HG02885 (cell line): Measurements from ENCODE around the gene COPZ2.
A peak's percentile ranks its signal among the peaks of the same experiment; 100 is the strongest.
"Not testable (repeated sequence)": the region's sequence is repeated elsewhere in the genome, so short reads cannot be mapped to it uniquely, and the experiment has no call there.

Experiments
- ATAC-seq: cut with Tn5 transposase; IDR thresholded peaks from one replicate; pipeline ENCODE4 v1.9.1; 2021; ENCODE audit warnings: mild to moderate bottlenecking; ENCODE audit not compliant: unreplicated experiment, poor library complexity

The COPZ2 gene

GRCh38 chr17:48012151-48012520 lies 25.5 kb downstream of the COPZ2 start:
- ATAC-seq: peak; percentile 50

- peak; percentile 46 for ATAC-seq
Observed at GRCh38 chr17:48011405-48012150, 26.0 kb downstream of the COPZ2 start.

GRCh38 chr17:48010193-48010592 lies 27.4 kb downstream of the COPZ2 start:
- no peak for ATAC-seq

DNA sequence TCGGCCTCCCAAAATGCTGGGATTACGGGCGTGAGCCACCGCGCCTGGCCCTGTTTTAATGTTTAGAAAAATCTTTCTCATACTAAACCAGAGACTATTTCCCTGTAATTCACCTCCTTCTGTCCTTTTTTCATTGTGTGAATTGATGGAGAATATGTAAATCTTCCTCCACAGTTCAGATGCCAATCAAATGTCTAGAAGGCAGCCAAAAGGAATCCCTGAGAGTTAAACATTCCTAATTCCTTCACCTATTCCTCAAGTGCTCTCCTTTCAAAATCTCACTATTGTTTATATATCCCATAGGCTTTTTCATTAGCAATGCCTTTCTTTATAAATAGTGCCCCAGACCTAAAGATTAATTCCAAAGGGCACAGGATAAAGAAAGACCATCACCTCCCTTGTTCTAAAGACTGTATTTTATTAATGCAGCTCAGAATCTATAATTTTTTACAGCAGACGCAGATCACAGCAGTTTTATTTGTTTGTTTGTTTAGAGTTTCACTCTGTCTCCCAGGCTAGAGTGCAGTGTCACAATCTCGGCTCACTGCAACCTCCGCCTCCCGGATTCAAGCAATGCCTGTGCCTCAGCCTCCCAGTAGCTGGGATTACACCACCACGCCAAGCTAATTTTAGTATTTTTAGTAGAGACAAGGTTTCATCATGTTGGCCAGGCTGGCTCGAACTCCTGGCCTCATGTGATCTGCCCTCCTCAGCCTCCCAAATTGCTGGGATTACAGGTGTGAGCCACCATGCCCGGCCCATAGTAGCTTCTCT lies 30.5 kb downstream of the COPZ2 start:
- no peak for ATAC-seq

- no peak for ATAC-seq
Observed at GRCh38 chr17:48004983-48005382, 32.6 kb downstream of the COPZ2 start.

DNA sequence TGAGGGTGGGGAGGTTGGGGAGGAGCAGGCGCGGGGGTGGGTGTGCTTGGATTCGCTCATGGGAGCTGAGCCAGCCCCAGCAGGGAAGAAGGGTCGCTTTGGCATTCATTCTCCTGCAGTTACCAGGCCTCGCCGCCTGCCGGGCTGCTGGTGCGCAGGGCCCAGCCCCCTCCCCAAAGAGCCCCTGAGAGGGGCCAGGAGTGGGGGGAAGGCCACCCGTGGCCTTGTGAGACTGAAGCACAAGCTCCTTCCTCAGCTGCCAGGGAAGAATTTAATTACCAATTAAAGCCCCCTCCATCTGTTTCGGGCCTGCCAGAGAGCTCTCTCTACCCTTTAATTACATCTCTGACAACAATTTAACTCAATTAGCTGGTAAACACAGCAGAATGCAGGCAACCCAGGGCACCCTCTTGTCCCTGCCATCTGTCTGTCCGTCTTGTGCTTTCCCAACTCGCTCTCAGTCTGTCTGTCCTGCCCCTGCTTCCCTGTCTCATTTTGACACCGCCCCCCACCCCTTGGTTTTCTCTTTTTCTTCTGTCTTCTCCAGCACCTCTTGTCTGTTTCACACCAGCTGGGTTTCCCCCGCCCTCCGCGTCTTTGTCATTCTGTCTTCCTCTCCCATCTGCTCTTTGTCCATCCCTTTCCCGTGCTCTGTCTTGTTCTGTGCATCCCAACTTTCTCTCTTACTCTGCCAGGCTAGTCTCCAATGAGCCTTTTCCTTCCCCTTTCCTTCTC lies 34.0 kb downstream of the COPZ2 start:
- ATAC-seq: no peak

- no peak for ATAC-seq
Observed at GRCh38 chr17:48002916-48003416, 34.6 kb downstream of the COPZ2 start.

- no peak for ATAC-seq
Observed at GRCh38 chr17:48002266-48002915, 35.2 kb downstream of the COPZ2 start.

DNA sequence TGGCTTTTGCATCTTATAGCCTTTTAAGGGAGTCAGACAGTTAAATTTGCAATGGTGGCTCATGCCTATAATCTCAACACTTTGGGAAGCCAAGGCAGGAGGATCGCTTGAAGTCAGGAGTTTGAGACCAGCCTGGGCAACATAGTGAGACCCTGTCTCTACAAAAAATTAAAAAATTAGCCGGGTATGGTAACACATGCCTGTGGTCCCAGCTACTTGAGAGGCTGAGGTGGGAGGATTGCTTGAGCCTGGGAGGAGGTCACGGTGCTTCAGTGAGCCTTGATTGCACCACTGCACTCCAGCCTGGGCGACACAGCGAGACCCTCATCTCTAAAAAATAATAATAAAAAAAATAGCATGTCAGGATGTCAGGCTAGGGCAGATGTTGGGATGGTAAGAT lies 35.9 kb downstream of the COPZ2 start:
- ATAC-seq: not testable (repeated sequence)

GRCh38 chr17:48001197-48001596 lies 36.4 kb downstream of the COPZ2 start:
- ATAC-seq: no peak

DNA sequence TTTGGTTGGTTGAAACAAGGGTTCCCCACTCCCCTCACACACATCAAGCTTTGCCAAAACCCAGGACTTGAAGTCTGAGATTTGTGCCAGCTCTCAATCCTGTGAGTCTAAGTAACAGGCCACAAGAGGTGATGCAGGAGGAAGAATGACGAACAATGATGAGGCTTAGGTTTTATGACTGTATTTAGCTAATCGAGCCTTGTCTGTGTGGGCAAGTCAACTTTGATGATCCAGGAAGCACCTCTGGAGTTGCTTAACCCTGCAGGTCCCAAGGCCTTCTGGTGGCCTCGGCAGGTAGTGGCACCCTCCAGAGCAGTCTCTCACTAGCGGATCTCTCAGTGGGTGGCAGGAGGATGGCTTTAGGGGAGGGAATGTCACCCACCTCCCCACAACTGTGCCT lies 38.0 kb downstream of the COPZ2 start:
- ATAC-seq: no peak

DNA sequence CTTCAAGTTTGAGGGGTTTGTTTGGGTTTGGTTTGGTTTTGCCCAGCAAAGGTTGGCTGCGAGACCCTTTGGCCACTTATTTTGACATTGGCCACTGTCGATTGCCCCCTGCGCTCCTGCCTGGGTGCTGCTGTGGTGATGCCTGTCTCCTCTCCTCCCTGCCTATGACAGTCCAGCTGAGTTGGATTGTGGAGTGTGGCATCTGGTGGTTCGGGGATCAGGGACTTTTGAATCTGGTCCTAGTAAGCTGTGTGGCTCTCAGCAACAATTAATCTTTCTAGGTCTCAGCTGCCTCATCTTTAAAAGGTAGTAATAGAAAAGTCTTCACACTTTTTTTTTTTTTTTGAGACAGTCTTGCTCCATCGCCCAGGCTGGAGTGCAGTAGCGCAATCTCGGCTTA lies 39.6 kb downstream of the COPZ2 start:
- ATAC-seq: no peak

DNA sequence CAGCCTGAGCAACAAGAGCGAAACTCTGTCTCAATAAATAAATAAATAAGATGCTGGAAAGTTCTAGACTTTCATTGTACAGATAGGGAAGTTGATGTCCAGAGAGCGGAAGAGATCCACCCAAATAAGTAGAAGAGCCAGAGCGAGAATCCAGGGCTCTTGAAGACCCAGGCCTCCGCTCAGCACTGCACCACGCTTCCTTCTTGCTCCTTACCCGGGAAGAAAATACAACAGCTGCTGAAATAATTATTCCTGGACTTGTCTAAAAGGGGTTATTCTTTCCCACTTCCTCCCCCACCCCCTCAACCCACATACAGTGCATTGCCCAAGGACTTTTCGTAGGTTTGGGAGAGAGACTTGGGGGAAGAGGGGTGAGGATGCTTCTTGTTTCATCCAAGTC lies 40.0 kb downstream of the COPZ2 start:
- ATAC-seq: no peak

DNA sequence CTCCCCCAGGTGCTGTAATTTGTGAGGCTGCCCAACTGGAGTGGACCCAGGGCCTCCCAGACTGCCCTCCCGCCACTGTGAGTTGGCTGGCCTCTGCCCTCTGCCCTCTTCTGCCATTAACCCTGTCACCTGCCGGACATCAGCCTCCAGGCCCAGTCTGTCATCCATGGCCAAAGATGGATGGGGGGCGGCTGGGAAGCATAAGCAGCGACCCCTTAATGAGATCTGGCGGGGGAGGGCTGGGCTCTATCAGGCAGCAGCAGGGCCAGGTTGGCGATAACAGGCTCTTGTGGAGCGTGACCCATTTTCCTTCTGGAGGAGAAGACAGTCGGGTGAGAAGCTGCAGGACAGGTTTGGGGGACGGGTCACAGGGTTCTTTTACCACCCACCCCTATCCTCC lies 41.4 kb downstream of the COPZ2 start:
- no peak for ATAC-seq

DNA sequence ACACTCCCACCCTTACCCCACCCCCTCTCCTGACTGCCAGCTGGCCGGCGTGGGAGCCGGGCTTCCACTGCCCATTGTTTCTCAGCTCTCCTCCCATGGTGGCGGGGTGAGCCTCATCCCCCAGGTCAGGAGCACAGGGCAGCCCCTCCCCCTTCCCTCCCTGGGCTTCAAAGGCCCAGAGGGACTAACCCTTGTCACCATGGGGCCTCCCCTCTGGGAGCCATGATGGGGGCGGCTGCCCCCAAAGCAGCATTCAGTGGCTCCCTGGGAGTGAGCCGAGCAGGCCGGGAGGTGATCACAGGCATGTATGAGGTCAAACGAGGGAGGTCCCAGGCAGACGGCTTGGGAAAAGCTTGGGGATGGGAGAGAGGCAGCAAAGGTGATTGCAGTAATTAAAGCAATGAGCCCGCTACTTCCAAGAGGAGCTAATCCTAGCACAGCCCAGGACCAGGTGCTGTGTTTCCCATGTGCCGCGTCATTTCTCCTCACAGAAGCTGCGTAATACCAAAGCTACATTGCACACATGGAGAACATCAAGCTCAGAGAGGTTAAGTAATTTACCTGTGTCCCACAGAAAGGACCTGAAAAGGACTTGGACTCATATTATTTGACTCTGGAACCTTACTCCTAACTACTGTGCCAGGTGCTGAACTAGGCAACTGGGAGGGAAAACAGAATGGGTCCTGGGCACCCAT lies 42.2 kb downstream of the COPZ2 start:
- no peak for ATAC-seq

- no peak for ATAC-seq
Observed at GRCh38 chr17:47994724-47995123, 42.9 kb downstream of the COPZ2 start.

DNA sequence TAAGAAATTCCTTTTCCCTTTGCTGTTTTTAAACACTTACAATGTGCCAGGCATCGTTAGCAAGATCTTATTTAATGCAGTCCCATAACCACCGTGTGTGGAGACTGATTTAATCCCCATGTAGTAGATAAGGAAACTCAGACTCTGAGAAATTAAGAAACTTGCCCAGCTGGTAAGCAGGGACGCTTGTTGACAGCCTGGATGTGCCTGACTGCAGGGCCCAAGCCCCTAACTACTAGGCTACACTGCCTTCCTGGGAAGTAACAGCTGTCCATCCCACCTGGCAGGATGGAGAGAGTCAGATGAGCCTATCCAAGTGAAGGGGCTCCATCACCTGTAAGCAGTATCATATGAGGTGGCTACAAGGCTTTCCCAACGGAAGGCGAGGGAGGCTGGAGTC lies 43.6 kb downstream of the COPZ2 start:
- no peak for ATAC-seq

- ATAC-seq: no peak
Observed at GRCh38 chr17:47993031-47993564, 44.5 kb downstream of the COPZ2 start.

DNA sequence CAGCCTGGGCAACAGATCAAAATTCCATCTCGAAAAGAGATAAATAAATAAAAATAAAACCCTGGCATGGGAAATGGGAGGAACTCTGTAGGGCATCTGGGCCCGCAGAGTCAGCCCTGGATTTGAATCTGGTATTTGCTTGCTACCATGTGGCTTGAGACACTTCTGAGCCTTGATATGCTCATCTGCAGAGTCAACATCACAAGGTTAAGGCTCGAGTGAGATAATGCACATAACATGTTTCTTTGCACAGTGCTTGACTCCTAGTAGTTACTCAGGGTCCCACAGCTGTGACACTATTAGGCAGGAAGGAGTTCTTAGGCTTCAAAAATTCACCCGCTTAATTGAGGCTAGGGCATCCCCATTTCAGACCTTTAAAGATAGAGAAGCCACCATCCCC lies 45.4 kb downstream of the COPZ2 start:
- ATAC-seq: no peak
